Psoas muscle (tissue), 8 donors: ENCODE measurements around the gene CEP104. TPM values are rescaled to one million over a fixed set of nuclear protein-coding genes. Genes with fewer than 3 reads are reported as not detected.

Source experiments
- ATAC-seq, 4 donors: fragments of 200-7000 bp; cut with Tn5 transposase; one replicate each; pipeline ENCODE4 v1.9.1; 2020; ENCODE audit warnings: moderate library complexity in 3 of 4, mild to moderate bottlenecking in 2 of 4
- DNase-seq, 2 donors: peaks; one replicate each; pipeline ENCODE4 v3.0.0-alpha.2; 2020
- H3K27ac ChIP-seq: fragments of 200-600 bp; one replicate; pipeline ENCODE4 v1.8.0; 2022
- H3K27me3 ChIP-seq, 3 donors: fragments of 200-600 bp in 1 of 3; one replicate each; pipeline versions ENCODE4 v1.6.1 to v1.8.0; 2013 to 2022; ENCODE audit warnings: low read length in 2 of 3, mild to moderate bottlenecking in 2 of 3, moderate library complexity in 1 of 3; ENCODE audit not compliant: insufficient read depth in 3 of 3
- H3K36me3 ChIP-seq, 2 donors: fragments of 200-600 bp in 1 of 2; one replicate each; pipeline versions ENCODE4 v1.6.1 to v1.8.0; 2013 to 2022; ENCODE audit warnings: low read depth in 1 of 2, mild to moderate bottlenecking in 1 of 2, moderate library complexity in 1 of 2; ENCODE audit not compliant: insufficient read depth in 1 of 2
- H3K4me1 ChIP-seq: fragments of 200-600 bp; one replicate; pipeline ENCODE4 v1.8.0; 2022
- H3K4me3 ChIP-seq: fragments of 200-600 bp; one replicate; pipeline ENCODE4 v1.8.0; 2022; ENCODE audit warnings: mild to moderate bottlenecking
- H3K9me3 ChIP-seq: fragments of 200-600 bp; one replicate; pipeline ENCODE4 v1.8.0; 2022
- WGBS, 3 donors: extraction: QIAGEN DNeasy Blood & Tissue Kit; methylation state at CpG; one replicate each; pipeline versions ENCODE4 v1.1.6 to v1.1.7; 2013; 5-methylcytosine and 5-hydroxymethylcytosine counted together
- intact Hi-C, 2 donors: fragments of 100-400 bp; cut with DNase I; formaldehyde crosslinking; loops; one replicate each; pipeline versions ENCODE4 v1.11.0 to v1.14.2; 2022
- polyA plus RNA-seq, 3 donors: library from polyadenylated mRNA; stranded (reverse); fragments of 200-250 nt; gene quantifications; one replicate each; pipeline ENCODE4 v1.2.3, GENCODE V29; 2013
- total RNA-seq, 4 donors: library from RNA; stranded (reverse); fragmentation: NEBNext Ultra II Directional in 2 of 4; extraction: Animal tissue kit (Norgen Biotek cat#: 25700) in 2 of 4; gene quantifications; one replicate each; pipeline versions ENCODE4 v1.2.1 to v1.2.4, GENCODE V29; 2021 to 2023
- TF ChIP-seq, protein P1 (sequence below): fragments of 200-600 bp; IDR thresholded peaks from one replicate; pipeline ENCODE4 v1.8.0; 2022; ENCODE audit warnings: antibody characterized with exemption
- donor health status: healthy with polysubstance abuse.
- donor health status: DM: no; HTN: no; CAD: no; lungs with moderate emphysema.
- donor health status: Bipolar disorder and iron deficiency.
- donor health status: healthy.
- donor health status: DM: yes; HTN: yes; CAD: no.
- donor health status: DM: no; HTN: no; CAD: no.
- donor health status: DM: no; HTN: no; CAD: no.
- donor health status: DM: yes; HTN: yes; CAD: no.

The CEP104 gene
- total and polyA plus RNA-seq, 7 donors = 9.0 to 37.7 (median 31.3) TPM

DNA sequence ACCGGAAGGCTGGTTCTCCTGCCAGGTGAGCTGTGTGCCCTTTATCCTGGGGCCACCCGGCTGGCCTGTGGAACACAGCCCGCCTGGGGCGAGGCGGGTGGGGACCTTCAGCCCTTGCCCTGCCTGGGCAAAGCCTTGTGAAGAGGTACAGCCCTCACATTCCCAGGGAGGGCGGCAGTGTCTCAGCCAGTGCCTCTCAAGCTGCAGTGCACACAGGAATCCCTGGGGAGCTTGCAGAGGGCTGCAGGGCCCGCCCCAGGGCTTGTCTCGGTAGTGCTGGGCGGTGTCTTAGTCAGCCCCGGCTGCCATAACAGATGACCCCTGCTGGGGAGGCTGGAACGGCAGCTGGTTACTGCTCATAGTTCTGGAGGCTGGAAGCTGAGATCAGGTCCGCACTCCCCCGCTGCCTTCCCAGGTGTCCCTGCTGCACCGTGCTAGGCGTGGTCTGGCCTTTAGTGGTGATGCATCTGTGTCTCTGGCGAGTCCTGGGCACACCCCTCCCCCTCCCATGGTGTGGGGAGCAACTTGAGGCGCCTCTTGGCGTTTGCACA is 12.8 kb upstream of the CEP104 start:
- DNase-seq (no peak), ATAC-seq (no peak)
- Histone ChIP-seq H3K9me3 (no peaks in the 10 kb centered on the region), H3K27ac (no peak overlapping the region), H3K36me3 (peaks cover 0 to 60% of the 10 kb centered on the region in 2 donors), H3K4me3 (no peak overlapping the region), H3K27me3 (no peaks in the 10 kb centered on the region), H3K4me1 (no peaks in the 10 kb centered on the region)
- TF ChIP-seq, protein P1, sequence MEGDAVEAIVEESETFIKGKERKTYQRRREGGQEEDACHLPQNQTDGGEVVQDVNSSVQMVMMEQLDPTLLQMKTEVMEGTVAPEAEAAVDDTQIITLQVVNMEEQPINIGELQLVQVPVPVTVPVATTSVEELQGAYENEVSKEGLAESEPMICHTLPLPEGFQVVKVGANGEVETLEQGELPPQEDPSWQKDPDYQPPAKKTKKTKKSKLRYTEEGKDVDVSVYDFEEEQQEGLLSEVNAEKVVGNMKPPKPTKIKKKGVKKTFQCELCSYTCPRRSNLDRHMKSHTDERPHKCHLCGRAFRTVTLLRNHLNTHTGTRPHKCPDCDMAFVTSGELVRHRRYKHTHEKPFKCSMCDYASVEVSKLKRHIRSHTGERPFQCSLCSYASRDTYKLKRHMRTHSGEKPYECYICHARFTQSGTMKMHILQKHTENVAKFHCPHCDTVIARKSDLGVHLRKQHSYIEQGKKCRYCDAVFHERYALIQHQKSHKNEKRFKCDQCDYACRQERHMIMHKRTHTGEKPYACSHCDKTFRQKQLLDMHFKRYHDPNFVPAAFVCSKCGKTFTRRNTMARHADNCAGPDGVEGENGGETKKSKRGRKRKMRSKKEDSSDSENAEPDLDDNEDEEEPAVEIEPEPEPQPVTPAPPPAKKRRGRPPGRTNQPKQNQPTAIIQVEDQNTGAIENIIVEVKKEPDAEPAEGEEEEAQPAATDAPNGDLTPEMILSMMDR = no peak
- WGBS, 3 donors = 79 to 83% (median 81%) methylated on average over 18 of the region's 18 CpGs
- intact Hi-C loops = no loop called here

DNA sequence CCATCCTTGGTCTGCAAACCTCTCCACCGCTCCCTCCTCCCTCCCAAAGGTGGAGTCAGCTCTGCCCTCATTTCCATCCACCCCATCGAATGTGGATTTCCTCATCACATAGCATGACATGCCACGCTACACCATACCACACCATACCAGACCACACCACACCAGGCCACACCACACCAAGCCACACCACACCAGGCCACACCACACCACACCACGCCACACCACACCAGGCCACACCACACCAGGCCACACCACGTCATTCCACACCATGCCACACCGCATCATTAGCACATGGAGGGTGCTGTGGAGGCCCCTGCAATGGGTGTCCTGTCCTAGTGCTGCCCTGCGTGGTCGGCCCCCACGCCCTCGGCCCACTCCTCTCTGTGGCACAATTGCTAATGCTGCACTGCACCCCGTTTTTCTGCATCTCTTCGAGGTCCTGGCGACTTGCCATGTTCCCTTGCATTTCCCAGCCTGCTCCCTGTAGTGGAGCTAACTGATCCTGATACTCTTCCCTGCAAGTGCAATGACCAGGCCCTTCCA is 11.5 kb upstream of the CEP104 start:
- intact Hi-C loops = no loop called here
- WGBS, 3 donors = 81 to 87% (median 85%) methylated on average over 13 of the region's 13 CpGs
- Histone ChIP-seq H3K27ac (no peak overlapping the region), H3K9me3 (no peaks in the 10 kb centered on the region), H3K27me3 (no peaks in the 10 kb centered on the region), H3K36me3 (peaks cover 0 to 52% of the 10 kb centered on the region in 2 donors), H3K4me1 (no peaks in the 10 kb centered on the region), H3K4me3 (no peak overlapping the region)
- DNase-seq (no peak), ATAC-seq (peak in 2 of 4 donors; percentile 18 to 44)
- TF ChIP-seq, protein P1 = no peak

DNA sequence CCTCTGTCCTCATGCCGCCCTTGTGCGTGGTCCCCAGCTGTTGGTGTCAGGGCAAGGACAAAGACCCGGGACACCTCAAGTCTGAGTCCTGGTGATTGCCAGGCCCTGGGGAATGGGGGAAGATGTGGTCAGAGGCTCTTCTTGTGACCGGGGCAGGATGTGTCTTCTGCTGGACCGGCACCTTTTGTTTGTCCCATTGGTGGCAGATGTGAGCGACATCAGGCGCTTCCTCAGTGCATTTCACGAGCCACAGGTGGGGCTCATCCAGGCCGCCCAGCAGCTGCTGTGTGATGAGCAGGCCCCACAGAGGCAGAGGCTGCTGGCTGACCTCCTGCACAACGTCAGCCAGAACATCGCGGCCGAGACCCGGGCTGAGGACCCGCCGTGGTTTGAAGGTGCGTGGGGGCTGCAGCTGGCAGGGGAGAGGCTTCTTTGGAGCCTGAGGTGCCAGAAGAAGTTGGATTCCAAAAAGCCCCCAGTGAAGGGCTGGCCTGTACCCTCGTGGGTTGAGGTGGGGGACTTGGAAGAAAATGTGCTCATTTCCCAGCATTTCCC is 8.7 kb upstream of the CEP104 start:
- Histone ChIP-seq H3K36me3 (peaks cover 0 to 26% of the 10 kb centered on the region in 2 donors), H3K27me3 (no peaks in the 10 kb centered on the region), H3K9me3 (no peaks in the 10 kb centered on the region), H3K4me1 (no peaks in the 10 kb centered on the region), H3K4me3 (no peak overlapping the region), H3K27ac (no peak overlapping the region)
- intact Hi-C loops = no loop called here
- TF ChIP-seq, protein P1 = no peak
- WGBS, 3 donors = 63 to 68% (median 66%) methylated on average over 18 of the region's 18 CpGs
- DNase-seq (no peak), ATAC-seq (no peak)

DNA sequence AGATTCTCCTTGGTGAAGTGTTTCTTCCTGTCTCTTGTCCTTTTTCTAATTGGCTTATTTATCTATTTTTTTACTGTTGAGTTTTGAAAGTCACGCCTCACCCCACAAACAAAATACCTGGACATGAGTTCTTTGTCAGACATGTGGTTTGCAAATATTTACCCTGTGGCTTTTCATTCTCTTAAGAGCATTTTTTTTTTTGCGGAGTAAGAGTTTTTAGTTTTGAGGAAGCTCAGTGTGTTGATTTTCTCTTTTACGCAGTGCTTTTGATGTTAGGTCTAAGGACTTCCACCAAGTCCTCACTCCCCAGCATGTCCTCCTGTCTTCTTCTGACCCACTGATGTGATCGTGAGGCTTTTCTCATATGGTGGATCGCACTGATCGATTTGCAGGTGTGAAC is 7.9 kb upstream of the CEP104 start:
- WGBS, 3 donors = 87 to 96% (median 93%) methylated on average over 6 of the region's 6 CpGs
- no peaks in the 10 kb centered on the region for H3K27me3 ChIP-seq
- H3K4me3 ChIP-seq = no peak overlapping the region
- no peak for DNase-seq
- no peaks in the 10 kb centered on the region for H3K4me1 ChIP-seq
- TF ChIP-seq, protein P1 = no peak
- no peak overlapping the region for H3K27ac ChIP-seq
- intact Hi-C loops = no loop called here
- peaks cover 0 to 19% of the 10 kb centered on the region in 2 donors for H3K36me3 ChIP-seq
- no peaks in the 10 kb centered on the region for H3K9me3 ChIP-seq
- no peak for ATAC-seq
